CD14-positive monocyte (primary cell): ENCODE measurements around the gene SPSB1. TPM values are rescaled to one million over a fixed set of nuclear protein-coding genes. Genes with fewer than 3 reads are reported as not detected.

ENCODE experiments used
- DNase-seq, 3 donors: peaks; one replicate each; pipeline ENCODE4 v3.0.0-alpha.2; 2011 to 2022
- H2AFZ ChIP-seq: 2 replicates; pipeline ENCODE4 v1.6.0; 2012; ENCODE audit warnings: mild to moderate bottlenecking, low read depth, low read length, inconsistent platforms; ENCODE audit not compliant: insufficient read depth, poor library complexity, severe bottlenecking
- H3K27ac ChIP-seq, 2 donors: 1 replicate in 1 of 2; 2 replicates in 1 of 2; pipeline ENCODE4 v1.5.1; 2012 to 2013; ENCODE audit warnings: low read length in 2 of 2, control low read depth in 1 of 2, inconsistent platforms in 1 of 2, low read depth in 1 of 2, mild to moderate bottlenecking in 1 of 2
- H3K27me3 ChIP-seq, 2 donors: one replicate each; pipeline versions ENCODE4 v1.6.0 to v1.6.1; 2011 to 2013; ENCODE audit warnings: low read length in 2 of 2; ENCODE audit not compliant: control insufficient read depth in 2 of 2, insufficient read depth in 2 of 2
- H3K36me3 ChIP-seq, 2 donors: replicated peaks in 1 of 2; 1 replicate in 1 of 2; 2 replicates in 1 of 2; pipeline versions ENCODE4 v1.5.1 to v1.6.1; 2012 to 2013; ENCODE audit warnings: low read length in 2 of 2, control low read depth in 1 of 2, inconsistent platforms in 1 of 2, mild to moderate bottlenecking in 1 of 2; ENCODE audit not compliant: insufficient read depth in 2 of 2, control insufficient read depth in 1 of 2
- H3K4me1 ChIP-seq, 2 donors: 1 replicate in 1 of 2; 2 replicates in 1 of 2; pipeline versions ENCODE4 v1.5.1 to v1.6.1; 2012 to 2013; ENCODE audit warnings: low read length in 2 of 2, control low read depth in 1 of 2, inconsistent platforms in 1 of 2, mild to moderate bottlenecking in 1 of 2, moderate library complexity in 1 of 2; ENCODE audit not compliant: insufficient read depth in 2 of 2, control insufficient read depth in 1 of 2
- H3K4me2 ChIP-seq: replicated peaks from 2 replicates; pipeline ENCODE3; 2012; ENCODE audit warnings: low read length, moderate library complexity, mild to moderate bottlenecking; ENCODE audit not compliant: poor library complexity, severe bottlenecking; ENCODE audit errors: extremely low read depth
- H3K4me3 ChIP-seq, 3 experiments: fragments of 200-600 bp in 1 of 3; sonication (generic) in 1 of 3; replicated peaks in 1 of 3; 1 replicate in 2 of 3; 2 replicates in 1 of 3; pipeline ENCODE4 v1.5.1; 2011 to 2013; ENCODE audit warnings: low read length in 3 of 3, mild to moderate bottlenecking in 3 of 3, control low read depth in 2 of 3, low read depth in 2 of 3, inconsistent platforms in 1 of 3, moderate library complexity in 1 of 3
- H3K79me2 ChIP-seq: 2 replicates; pipeline ENCODE4 v1.6.0; 2012; ENCODE audit warnings: mild to moderate bottlenecking, control low read depth, inconsistent platforms, low read length, moderate library complexity; ENCODE audit not compliant: insufficient read depth
- H3K9ac ChIP-seq: 2 replicates; pipeline ENCODE4 v1.6.0; 2017; ENCODE audit warnings: low read length, mild to moderate bottlenecking; ENCODE audit not compliant: insufficient read depth, poor library complexity, severe bottlenecking
- H3K9me3 ChIP-seq, 2 donors: replicated peaks in 1 of 2; 1 replicate in 1 of 2; 2 replicates in 1 of 2; pipeline versions ENCODE4 v1.5.1 to v1.6.1; 2012 to 2013; ENCODE audit warnings: low read length in 2 of 2, control low read depth in 1 of 2; ENCODE audit not compliant: control insufficient read depth in 1 of 2, insufficient read depth in 1 of 2
- H4K20me1 ChIP-seq: 2 replicates; pipeline ENCODE4 v1.6.0; 2012; ENCODE audit warnings: mild to moderate bottlenecking, low read length, control low read depth, moderate library complexity; ENCODE audit not compliant: insufficient read depth
- H3K27ac Mint-ChIP-seq, 7 donors: one replicate each; pipeline ENCODE4 v1.8.0; 2020; ENCODE audit warnings: mild to moderate bottlenecking in 7 of 7, mixed read lengths in 7 of 7, moderate library complexity in 6 of 7, inconsistent platforms in 2 of 7
- H3K27me3 Mint-ChIP-seq, 3 donors: one replicate each; pipeline ENCODE4 v1.8.0; 2021 to 2022; ENCODE audit warnings: low read depth in 3 of 3, mild to moderate bottlenecking in 3 of 3, mixed read lengths in 3 of 3, moderate library complexity in 3 of 3, inconsistent platforms in 1 of 3
- H3K36me3 Mint-ChIP-seq, 2 donors: one replicate each; pipeline ENCODE4 v1.8.0; 2020; ENCODE audit warnings: mixed read lengths in 2 of 2, inconsistent platforms in 1 of 2, mild to moderate bottlenecking in 1 of 2
- H3K4me1 Mint-ChIP-seq: one replicate; pipeline ENCODE4 v1.8.0; 2020; ENCODE audit warnings: mild to moderate bottlenecking, mixed read lengths
- H3K4me3 Mint-ChIP-seq, 2 donors: one replicate each; pipeline ENCODE4 v1.8.0; 2020; ENCODE audit warnings: mild to moderate bottlenecking in 2 of 2, mixed read lengths in 2 of 2, moderate library complexity in 1 of 2
- H3K9me3 Mint-ChIP-seq, 7 donors: one replicate each; pipeline ENCODE4 v1.8.0; 2020 to 2022; ENCODE audit warnings: mixed read lengths in 7 of 7, mild to moderate bottlenecking in 6 of 7, moderate library complexity in 6 of 7, inconsistent platforms in 2 of 7
- CTCF ChIP-seq: fragments of 200-600 bp; IDR thresholded peaks from one replicate; pipeline ENCODE4 v1.8.0; 2022; ENCODE audit warnings: antibody characterized with exemption, mild to moderate bottlenecking
- WGBS: methylation state at CpG from one replicate; pipeline ENCODE4 v1.1.5; 2013; ENCODE audit warnings: missing lambda C conversion rate; ENCODE audit not compliant: insufficient coverage; 5-methylcytosine and 5-hydroxymethylcytosine counted together
- intact Hi-C, 2 donors: fragments of 100-400 bp; cut with micrococcal nuclease; formaldehyde crosslinking; loops; one replicate each; pipeline versions ENCODE4 v1.15.0 to v1.15.1; 2023
- polyA plus RNA-seq, 3 donors: library from polyadenylated mRNA; depleted of rRNA in 1 of 3; unstranded in 2 of 3; stranded (reverse) in 1 of 3; fragments of 300-500 nt in 2 of 3; fragments of >200 nt in 1 of 3; fragmentation: Illumina TruSeq in 2 of 3; gene quantifications; 1 replicate in 2 of 3; 2 replicates in 1 of 3; pipeline ENCODE4 v1.2.3, GENCODE V29; 2012 to 2021

Gene SPSB1
- polyA plus RNA-seq, 3 donors = 0.15 to 1.2 (median 0.29) TPM

- H3K27ac Mint-ChIP-seq = no peak overlapping the region
Measured at GRCh38 chr1:9313576-9313975, 20.9 kb downstream of the SPSB1 start.

GRCh38 chr1:9314111-9314510 lies 21.4 kb downstream of the SPSB1 start:
- Mint-ChIP-seq H3K27ac (no peak overlapping the region), H3K36me3 (no peaks in the 10 kb centered on the region)
- no peaks in the 10 kb centered on the region for H3K79me2 ChIP-seq

More at GRCh38 chr1:9313576-9313975, 20.9 kb downstream of the SPSB1 start:
- H3K4me3 ChIP-seq = no peak overlapping the region
- WGBS = 99% methylated on average over 8 of the region's 11 CpGs
- no peaks in the 10 kb centered on the region for H3K4me1 Mint-ChIP-seq
- H3K9ac ChIP-seq = no peak overlapping the region
- no peaks in the 10 kb centered on the region for H4K20me1 ChIP-seq
- no peak for DNase-seq
- H3K4me1 ChIP-seq = no peaks in the 10 kb centered on the region
- H2AFZ ChIP-seq = no peak overlapping the region
- intact Hi-C loops = no loop called here
- H3K4me2 ChIP-seq = no peak overlapping the region
- H3K36me3 Mint-ChIP-seq = no peaks in the 10 kb centered on the region
- H3K9me3 ChIP-seq = no peaks in the 10 kb centered on the region
- no peaks in the 10 kb centered on the region for H3K36me3 ChIP-seq
- no peaks in the 10 kb centered on the region for H3K79me2 ChIP-seq
- no peaks in the 10 kb centered on the region for H3K9me3 Mint-ChIP-seq
- H3K27me3 Mint-ChIP-seq = peaks cover 9 to 18% (median 17%) of the 10 kb centered on the region in 3 donors
- H3K27ac ChIP-seq = no peak overlapping the region
- H3K27me3 ChIP-seq = peaks cover 0 to 12% of the 10 kb centered on the region in 2 donors
- H3K4me3 Mint-ChIP-seq = no peak overlapping the region
- no peak for TF ChIP-seq CTCF

More at GRCh38 chr1:9314111-9314510, 21.4 kb downstream of the SPSB1 start:
- no peak for DNase-seq
- H3K9me3 ChIP-seq = no peaks in the 10 kb centered on the region
- Mint-ChIP-seq H3K27me3 (peaks cover 9 to 18% (median 17%) of the 10 kb centered on the region in 3 donors), H3K4me1 (no peaks in the 10 kb centered on the region), H3K9me3 (no peaks in the 10 kb centered on the region), H3K4me3 (no peak overlapping the region)
- no peaks in the 10 kb centered on the region for H3K4me1 ChIP-seq
- no peak overlapping the region for H3K4me3 ChIP-seq
- intact Hi-C loops = no loop called here
- TF ChIP-seq CTCF = no peak
- H3K36me3 ChIP-seq = no peaks in the 10 kb centered on the region
- H3K27ac ChIP-seq = no peak overlapping the region
- no peak overlapping the region for H3K4me2 ChIP-seq
- no peaks in the 10 kb centered on the region for H4K20me1 ChIP-seq
- H2AFZ ChIP-seq = no peak overlapping the region
- no peak overlapping the region for H3K9ac ChIP-seq
- WGBS = 91% methylated on average over 4 of the region's 8 CpGs
- H3K27me3 ChIP-seq = peaks cover 0 to 12% of the 10 kb centered on the region in 2 donors
